CD4-positive, alpha-beta T cell treated with Interleukin-6 at 100 ng/mL for 8 hours (primary cell): ENCODE results near the gene THOC1.

ENCODE experiments used
- DNase-seq: peaks from one replicate; pipeline ENCODE4 v3.0.0-alpha.2; 2020; ENCODE audit warnings: mixed read lengths, low spot score

The THOC1 gene

DNA sequence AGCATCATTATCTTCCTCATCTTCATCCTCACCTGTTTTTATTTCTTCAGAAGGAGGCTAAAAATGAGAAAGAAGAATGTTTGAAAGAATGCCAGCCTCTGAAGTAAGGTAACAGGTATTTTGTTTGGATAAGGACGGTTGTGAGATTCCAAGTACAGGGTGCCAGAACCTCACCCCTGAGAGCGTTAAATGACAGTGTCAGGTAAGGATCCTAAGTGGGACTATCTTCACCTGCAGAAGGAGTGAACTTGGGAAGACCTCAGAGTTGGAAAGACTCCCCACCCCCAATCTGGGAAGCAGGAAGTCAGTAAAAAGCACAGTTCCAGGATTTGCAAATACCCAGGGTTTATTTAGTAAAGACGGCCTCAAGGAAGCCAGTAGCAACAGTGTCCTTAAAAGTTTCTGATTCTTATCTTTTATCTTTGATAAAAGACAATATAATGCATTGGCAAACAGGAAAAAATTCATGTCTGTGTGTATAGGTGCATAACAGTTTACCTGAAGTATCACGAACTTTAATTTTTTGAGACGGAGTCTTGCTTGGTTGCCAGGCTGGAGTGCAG is 52.3 kb downstream of the THOC1 start:
- DNase-seq: no peak

DNA sequence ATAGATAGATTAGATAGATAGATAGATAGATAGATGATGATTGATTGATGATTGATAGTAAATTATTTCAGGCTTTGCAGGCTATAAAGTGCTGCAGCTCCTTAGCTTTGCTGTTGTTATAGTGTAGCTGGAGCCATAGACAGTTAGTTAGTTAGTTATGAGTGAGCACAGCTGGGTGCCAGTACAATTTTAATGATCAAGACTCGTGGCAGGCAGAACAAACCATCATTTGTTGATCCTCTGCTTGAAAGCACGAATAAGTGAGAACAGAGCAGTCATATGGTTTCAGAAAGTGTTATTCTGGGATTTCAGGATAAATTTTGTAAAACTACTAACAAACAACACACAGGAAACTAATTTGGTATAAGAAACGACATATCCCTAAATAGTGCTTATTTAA is 53.9 kb downstream of the THOC1 start:
- no peak for DNase-seq

DNA sequence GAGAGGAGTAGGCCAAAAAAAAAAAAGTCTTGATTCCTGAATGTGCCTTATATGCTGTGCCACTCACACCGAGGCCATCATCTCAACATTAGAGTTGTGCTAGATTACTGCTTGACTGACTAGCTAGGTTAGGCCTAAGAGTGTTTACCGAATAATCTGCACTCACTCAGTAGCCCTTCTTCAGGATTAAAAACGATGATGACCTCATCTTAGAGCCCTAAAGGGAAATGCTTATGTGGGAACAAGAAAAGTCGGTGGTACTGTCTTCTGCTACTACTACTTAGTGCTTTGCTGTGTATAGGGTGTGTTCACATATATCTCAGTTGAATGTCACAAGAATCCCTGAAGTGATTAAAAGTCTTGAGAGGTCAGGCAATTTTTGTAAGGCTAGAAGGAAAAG is 54.3 kb downstream of the THOC1 start:
- no peak for DNase-seq

DNA sequence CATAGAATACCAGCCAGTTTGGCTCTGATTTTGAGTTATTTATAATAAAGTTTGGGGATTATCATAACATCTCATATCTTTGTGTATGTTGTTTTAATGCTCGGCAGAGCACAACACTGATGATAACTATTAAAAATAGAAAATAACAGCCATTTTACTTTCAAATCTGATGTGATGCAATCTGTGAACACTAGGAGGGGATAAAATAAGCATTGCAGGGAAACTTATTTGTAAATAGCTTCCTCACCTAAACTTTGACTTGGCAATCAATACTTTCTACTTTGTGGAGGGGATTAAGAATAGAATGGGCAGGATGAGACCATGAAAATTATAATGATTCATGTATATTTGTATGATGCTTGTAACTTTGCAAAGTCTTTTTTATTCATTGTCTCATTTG is 55.1 kb downstream of the THOC1 start:
- no peak for DNase-seq

DNA sequence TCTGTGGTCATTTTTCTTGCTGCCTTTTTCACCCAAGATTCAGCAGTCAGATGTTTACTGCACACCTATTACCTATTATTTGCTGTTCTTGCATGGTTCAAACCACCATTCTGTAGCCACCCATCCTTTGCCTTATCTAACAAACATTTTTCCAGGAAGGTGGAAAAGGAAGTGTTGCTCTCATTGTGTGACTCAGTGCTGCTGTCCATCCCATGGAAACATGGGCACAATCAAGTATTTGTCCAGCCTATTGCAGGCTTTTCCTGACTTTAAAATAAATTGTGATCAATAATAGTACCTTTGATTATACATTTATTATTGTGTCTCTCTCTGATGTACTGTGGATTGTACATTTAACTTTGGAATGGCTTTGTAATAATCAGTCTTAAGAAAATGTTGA is 56.3 kb downstream of the THOC1 start:
- DNase-seq: no peak

DNA sequence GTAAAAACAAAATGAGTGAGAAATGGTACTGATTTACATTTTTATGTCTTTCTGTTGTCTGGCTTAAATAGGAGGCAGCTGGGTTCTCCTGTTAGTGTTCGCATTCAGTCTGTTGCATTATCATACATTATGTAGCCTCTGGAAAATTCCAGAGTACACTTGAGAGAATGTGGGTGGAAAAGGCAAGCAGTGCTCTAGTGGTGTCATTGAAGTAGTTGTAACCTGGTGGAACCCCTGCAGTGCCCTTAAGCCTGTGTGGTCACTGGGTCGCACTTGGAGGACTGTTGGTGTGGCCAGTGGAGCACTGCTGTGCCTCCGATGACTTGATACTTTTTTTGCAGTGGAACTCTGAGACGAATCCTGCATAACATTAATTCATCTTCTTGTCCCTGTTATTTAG is 57.1 kb downstream of the THOC1 start:
- no peak for DNase-seq

DNA sequence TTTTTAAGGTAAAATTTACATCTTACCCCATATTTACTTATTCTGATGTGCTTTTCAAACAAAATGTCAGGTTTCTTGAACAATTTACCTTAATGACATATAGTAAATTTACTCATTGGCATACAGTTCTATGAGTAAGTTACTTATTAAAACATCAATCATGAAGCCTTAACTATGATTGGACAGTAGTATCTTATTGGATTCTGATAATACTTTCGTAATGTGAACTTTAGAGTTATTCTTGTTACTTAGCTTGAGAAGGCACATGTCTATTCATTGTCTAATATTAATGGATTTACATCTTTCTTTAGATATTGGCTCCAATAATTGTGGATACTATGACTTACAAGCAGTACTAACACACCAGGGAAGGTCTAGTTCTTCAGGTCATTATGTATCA is 57.8 kb downstream of the THOC1 start:
- no peak for DNase-seq

DNA sequence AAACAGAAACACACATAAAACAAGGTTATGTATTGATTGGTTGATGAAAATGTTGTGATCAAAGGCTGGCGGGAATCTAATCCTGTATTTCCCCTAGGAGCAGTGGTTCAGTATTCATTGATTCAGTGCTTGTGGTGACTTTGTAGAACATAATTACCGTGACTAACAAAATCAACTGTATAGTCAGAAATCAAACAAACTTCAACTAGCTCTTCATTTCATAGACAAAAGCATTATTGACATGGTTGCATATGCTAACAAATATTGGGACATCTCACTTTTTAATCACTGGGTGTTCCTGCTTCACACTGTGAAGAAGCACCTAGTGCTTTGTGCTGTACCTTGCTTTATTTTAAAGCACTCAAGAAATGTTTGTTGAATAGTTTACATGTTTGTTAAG is 68.1 kb downstream of the THOC1 start:
- DNase-seq: no peak

DNA sequence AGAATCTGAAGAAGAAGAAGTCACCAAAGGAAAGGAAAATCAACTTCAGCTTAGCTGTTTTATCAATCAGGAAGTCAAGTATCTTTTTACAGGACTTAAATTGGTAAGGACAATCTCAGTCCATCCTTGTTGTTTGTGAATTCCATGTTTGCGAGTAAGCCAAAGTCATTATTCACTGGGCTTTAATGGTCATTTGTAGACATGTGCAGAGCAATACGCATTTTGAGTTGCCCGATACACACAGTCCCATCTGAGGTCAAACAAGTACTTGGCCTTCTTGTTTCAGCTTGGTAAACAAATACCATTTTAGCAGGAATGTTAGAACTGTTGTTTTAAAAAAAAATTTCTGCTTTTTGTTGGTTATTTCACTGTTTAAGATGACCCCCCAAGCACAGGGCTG is 68.6 kb downstream of the THOC1 start:
- no peak for DNase-seq

DNA sequence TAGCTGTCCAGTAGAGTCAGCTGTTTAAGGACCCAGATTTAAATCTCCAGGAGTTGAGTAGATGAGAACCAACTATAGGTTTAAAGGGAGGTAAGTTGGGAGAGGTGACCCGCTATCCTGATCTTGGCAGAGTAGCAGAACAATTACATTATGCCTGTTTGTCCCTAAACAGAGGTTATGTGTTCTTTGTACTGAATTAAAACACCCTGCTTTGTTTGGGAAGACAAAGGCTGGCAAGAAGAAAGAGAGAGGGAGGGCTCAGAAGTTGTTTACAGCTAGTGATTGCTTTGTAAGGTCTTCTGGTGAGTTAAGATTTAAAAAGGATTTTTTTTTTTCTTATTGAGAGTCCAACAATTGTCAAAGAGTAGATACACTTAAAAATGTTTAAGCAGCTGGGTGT is 72.2 kb downstream of the THOC1 start:
- no peak for DNase-seq

DNA sequence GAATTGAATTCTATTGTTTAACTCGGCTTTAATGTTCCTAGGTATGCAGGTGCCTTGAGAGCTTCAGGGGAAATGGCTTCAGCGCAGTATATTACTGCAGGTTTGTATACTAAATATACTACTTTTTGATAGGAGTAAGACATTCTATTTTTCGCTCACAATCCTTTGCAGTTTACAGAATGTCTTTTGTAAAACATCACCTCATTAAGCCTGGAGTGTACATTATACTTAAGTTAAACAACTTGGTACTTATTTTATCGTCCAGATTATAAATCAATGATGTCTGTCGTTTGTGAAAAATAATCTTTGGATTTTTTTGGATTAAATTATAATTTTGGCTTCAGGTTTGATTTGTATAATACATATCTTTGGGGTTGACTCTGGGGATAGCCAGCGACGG is 75.0 kb downstream of the THOC1 start:
- no peak for DNase-seq

DNA sequence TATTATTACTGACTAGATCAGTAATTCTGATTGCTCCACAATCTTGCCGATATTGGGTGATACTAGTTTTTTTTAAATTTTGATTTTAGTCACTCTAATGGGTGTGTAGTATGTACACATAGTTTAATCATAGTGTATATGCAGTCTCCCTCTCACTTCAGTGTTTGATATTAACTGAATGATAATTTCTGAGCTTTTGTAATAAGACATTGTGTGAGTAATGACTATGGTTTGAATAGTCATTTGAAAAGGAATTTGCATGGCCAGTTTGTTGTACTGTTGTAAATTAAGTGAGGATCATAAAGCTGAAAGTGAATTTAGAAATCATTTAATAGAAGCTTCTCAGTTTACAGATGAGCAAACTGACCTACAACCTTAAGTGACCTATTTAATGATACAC is 76.1 kb downstream of the THOC1 start:
- DNase-seq: no peak

DNA sequence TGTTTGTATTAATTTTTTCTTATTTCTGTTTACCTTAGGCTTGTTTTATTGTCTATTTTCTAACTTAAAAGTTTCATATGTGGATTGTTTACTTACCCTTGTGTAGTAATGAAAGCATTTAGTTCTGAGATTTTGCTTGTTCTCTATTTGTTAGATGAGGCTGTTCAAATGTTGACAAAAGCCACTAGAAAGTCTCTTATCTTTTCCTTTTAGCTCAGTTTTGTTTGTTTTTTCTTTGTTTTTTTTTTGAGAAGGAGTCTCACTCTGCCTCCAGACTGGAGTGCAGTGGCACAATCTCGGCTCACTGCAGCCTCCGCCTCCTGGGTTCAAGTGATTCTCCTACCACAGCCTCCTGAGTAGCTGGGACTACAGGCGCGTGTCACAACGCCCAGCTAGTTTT is 78.6 kb downstream of the THOC1 start:
- no peak for DNase-seq

DNA sequence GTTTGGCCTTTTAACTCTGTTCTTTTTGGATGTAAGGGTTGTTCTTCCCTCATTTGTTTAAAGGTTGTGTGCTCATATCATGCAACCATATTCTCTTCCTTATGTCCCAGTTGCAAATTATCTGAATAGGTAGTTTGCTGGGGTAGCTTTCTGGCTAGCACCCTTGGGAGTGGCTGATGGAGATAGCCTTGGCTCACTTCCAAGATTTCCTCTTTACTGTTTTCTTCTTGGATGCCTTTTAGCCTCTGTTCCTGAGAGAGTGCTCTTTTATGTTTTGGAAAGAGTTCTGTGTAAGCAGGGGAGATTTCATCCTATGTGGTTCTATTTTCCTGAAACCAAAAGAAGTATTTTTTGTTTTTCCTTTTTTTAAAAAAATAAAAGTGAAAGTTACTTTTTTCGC is 84.1 kb downstream of the THOC1 start:
- no peak for DNase-seq

DNA sequence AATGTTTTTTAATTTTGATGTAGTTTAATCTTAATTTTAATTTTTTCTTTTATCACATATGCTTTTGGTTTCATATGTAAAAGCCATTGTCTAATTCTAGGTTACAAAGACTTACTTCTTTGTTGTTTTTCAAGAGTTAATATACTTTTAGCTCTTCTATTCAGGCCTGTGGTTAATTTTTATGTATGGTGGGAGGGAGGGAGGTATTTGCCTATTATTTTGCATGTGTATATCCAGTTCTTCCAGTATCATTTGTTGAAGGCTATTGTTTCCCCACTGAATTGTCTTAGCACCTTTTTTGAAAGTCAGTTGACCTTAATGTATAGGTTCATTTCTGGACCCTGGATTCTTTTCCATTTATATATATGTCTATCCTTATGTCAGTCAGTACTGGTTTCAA is 86.1 kb downstream of the THOC1 start:
- no peak for DNase-seq

DNA sequence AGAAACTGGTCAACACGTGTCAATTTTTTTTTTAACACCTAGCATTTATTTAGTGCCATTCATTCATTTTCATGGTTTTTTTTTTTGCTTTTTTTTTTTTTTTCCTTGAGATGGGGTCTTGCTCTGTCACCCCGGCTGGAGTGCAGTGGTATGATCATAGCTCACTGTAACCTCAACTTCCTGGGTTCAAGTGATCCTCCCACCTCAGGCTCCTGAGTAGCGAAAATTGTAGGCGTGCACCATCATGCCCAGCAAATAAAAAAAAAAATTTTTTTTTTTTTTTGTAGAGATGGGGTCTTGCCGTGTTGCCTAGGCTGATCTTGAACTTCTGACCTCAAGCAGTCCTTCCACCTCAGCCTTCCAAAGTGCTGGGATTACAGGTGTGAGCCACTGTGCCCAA is 88.3 kb downstream of the THOC1 start:
- DNase-seq: no peak

DNA sequence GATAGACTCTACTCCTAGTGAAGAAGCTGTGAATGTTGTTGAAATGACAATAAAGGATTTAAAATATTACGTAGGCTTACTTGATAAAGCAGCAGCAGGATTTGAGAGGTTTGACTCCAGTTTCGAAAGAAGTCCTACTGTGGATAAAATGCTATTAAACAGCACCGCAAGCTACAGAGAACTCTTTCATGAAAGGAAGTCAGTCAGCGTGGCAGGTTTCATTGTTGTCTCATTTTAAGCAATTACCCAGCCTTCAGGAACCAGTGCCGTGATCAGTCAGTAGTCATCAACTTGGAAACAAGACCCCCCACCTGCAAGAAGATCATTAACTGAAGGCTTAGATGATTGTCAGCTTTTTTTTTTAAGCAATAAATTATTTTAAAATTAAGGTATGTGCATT is 95.5 kb downstream of the THOC1 start:
- no peak for DNase-seq
